WI38 (cell line): ENCODE measurements around the gene KYAT1.

Experiments
- H3K4me3 ChIP-seq: 2 replicates; pipeline ENCODE4 v1.5.1; 2011; ENCODE audit warnings: low read depth, mild to moderate bottlenecking, control low read depth, low read length
- CTCF ChIP-seq: IDR thresholded peaks from 2 replicates; pipeline ENCODE4 v1.5.1; 2012; ENCODE audit warnings: low read depth, mild to moderate bottlenecking, control low read depth, low read length

Gene KYAT1

GRCh38 chr9:128913995-128914772 is 32.4 kb upstream of the KYAT1 start:
- no peak for TF ChIP-seq CTCF
- H3K4me3 ChIP-seq: no peak overlapping the region

GRCh38 chr9:128913048-128913900 is 31.5 kb upstream of the KYAT1 start:
- no peak overlapping the region for H3K4me3 ChIP-seq
- TF ChIP-seq CTCF: no peak

GRCh38 chr9:128912270-128912853 is 30.6 kb upstream of the KYAT1 start:
- H3K4me3 ChIP-seq: no peak overlapping the region
- TF ChIP-seq CTCF: no peak

GRCh38 chr9:128911529-128912035 is 29.8 kb upstream of the KYAT1 start:
- no peak for TF ChIP-seq CTCF
- H3K4me3 ChIP-seq: no peak overlapping the region

GRCh38 chr9:128910906-128911305 is 29.2 kb upstream of the KYAT1 start:
- no peak overlapping the region for H3K4me3 ChIP-seq

GRCh38 chr9:128909859-128910258 is 28.1 kb upstream of the KYAT1 start:
- no peak overlapping the region for H3K4me3 ChIP-seq
- TF ChIP-seq CTCF: no peak

More at GRCh38 chr9:128910906-128911305, 29.2 kb upstream of the KYAT1 start:
- TF ChIP-seq CTCF: no peak

- no peak for TF ChIP-seq CTCF
- H3K4me3 ChIP-seq: no peak overlapping the region
Measured at GRCh38 chr9:128908372-128908771, 26.6 kb upstream of the KYAT1 start.
